IMR-90 (cell line): ENCODE measurements around the gene FAM168A. TPM values are rescaled to one million over a fixed set of nuclear protein-coding genes. Genes with fewer than 3 reads are reported as not detected.

Experiments
- ATAC-seq: fragments of 200-7000 bp; cut with Tn5 transposase; 2 replicates; pipeline ENCODE4 v1.9.1; 2020; ENCODE audit warnings: low read depth, mild to moderate bottlenecking, moderate library complexity
- BruUV-seq: library from RNA; stranded (reverse); fragments of 400-500 nt; replicated peaks from 2 replicates; lab custom pipeline; 2021; lab: Mats Ljungman, UMichigan
- CTCF ChIA-PET: fragments of 300-600 bp; formaldehyde crosslinking; extraction: SDS; loops from one replicate; lab custom pipeline; 2021; ENCODE audit warnings: antibody characterized with exemption; lab: Yijun Ruan, JAX
- POLR2A ChIA-PET: fragments of 300-600 bp; sonication (Branson Sonifier 250); formaldehyde crosslinking; loops from one replicate; lab custom pipeline; 2022; ENCODE audit warnings: antibody characterized with exemption; ENCODE audit not compliant: unreplicated experiment; lab: Charles Lee
- DNase-seq: peaks from one replicate; pipeline ENCODE4 v3.0.0; 2013
- H2AFZ ChIP-seq: replicated peaks from 2 replicates; pipeline ENCODE3; 2013; ENCODE audit warnings: low read length, mild to moderate bottlenecking; ENCODE audit not compliant: poor library complexity
- H2AK5ac ChIP-seq: 2 replicates; pipeline ENCODE4 v1.6.1; 2013; ENCODE audit warnings: low read depth, low read length, inconsistent platforms
- H2AK9ac ChIP-seq: replicated peaks from 2 replicates; pipeline ENCODE3; 2013; ENCODE audit warnings: mild to moderate bottlenecking, low read depth, low read length, moderate library complexity; ENCODE audit not compliant: poor library complexity
- H2BK120ac ChIP-seq: 2 replicates; pipeline ENCODE4 v1.6.1; 2013; ENCODE audit warnings: low read depth, low read length, inconsistent platforms
- H2BK15ac ChIP-seq: 3 replicates; pipeline ENCODE4 v1.6.1; 2013; ENCODE audit warnings: low read depth, low read length, inconsistent platforms
- H2BK20ac ChIP-seq: 2 replicates; pipeline ENCODE4 v1.6.1; 2013; ENCODE audit warnings: low read depth, mild to moderate bottlenecking, inconsistent platforms, low read length, moderate library complexity
- H2BK5ac ChIP-seq: 2 replicates; pipeline ENCODE4 v1.6.1; 2013; ENCODE audit warnings: mild to moderate bottlenecking, low read depth, low read length, inconsistent platforms; ENCODE audit not compliant: poor library complexity, severe bottlenecking
- H3K14ac ChIP-seq: replicated peaks from 2 replicates; pipeline ENCODE4 v1.6.1; 2013; ENCODE audit warnings: low read depth, low read length, inconsistent platforms
- H3K18ac ChIP-seq: 2 replicates; pipeline ENCODE4 v1.6.1; 2013; ENCODE audit warnings: low read depth, low read length, control low read depth
- H3K23ac ChIP-seq: 2 replicates; pipeline ENCODE4 v1.6.1; 2013; ENCODE audit warnings: low read depth, low read length, inconsistent platforms
- H3K27ac ChIP-seq: 2 replicates; pipeline ENCODE4 v1.5.1; 2013; ENCODE audit warnings: mild to moderate bottlenecking, control low read depth, low read length; ENCODE audit not compliant: insufficient read depth
- H3K27me3 ChIP-seq: 2 replicates; pipeline ENCODE4 v1.6.1; 2013; ENCODE audit warnings: low read length; ENCODE audit not compliant: control insufficient read depth, insufficient read depth
- H3K36me3 ChIP-seq: 2 replicates; pipeline ENCODE4 v1.6.1; 2013; ENCODE audit warnings: low read length, mixed read lengths; ENCODE audit not compliant: control insufficient read depth, insufficient read depth
- H3K4ac ChIP-seq: 2 replicates; pipeline ENCODE4 v1.6.1; 2013; ENCODE audit warnings: low read depth, low read length, inconsistent platforms
- H3K4me1 ChIP-seq: 2 replicates; pipeline ENCODE4 v1.6.1; 2013; ENCODE audit warnings: low read length, mixed read lengths; ENCODE audit not compliant: control insufficient read depth, insufficient read depth
- H3K4me2 ChIP-seq: 2 replicates; pipeline ENCODE4 v1.6.1; 2013; ENCODE audit warnings: low read depth, mild to moderate bottlenecking, control low read depth, low read length, moderate library complexity
- H3K4me3 ChIP-seq: 2 replicates; pipeline ENCODE4 v1.5.1; 2013; ENCODE audit warnings: low read depth, mild to moderate bottlenecking, control low read depth, low read length, moderate library complexity; ENCODE audit not compliant: insufficient read depth
- H3K56ac ChIP-seq: 2 replicates; pipeline ENCODE4 v1.6.1; 2013; ENCODE audit warnings: low read length, inconsistent platforms; ENCODE audit not compliant: insufficient read depth; ENCODE audit errors: extremely low read depth
- H3K79me1 ChIP-seq, 2 experiments: 2 replicates each; pipeline ENCODE4 v1.6.1; 2013; ENCODE audit warnings: low read length in 2 of 2, inconsistent platforms in 1 of 2, low read depth in 1 of 2
- H3K9ac ChIP-seq: 2 replicates; pipeline ENCODE4 v1.6.1; 2013; ENCODE audit warnings: low read depth, low read length, control low read depth
- H3K9me1 ChIP-seq: 2 replicates; pipeline ENCODE4 v1.6.1; 2013; ENCODE audit warnings: low read length, inconsistent platforms; ENCODE audit not compliant: insufficient read depth
- H3K9me3 ChIP-seq: 2 replicates; pipeline ENCODE4 v1.6.1; 2013; ENCODE audit warnings: low read length; ENCODE audit not compliant: control insufficient read depth, insufficient read depth
- H4K20me1 ChIP-seq: 2 replicates; pipeline ENCODE4 v1.6.1; 2013; ENCODE audit warnings: low read length, inconsistent platforms; ENCODE audit not compliant: insufficient read depth
- H4K5ac ChIP-seq: 2 replicates; pipeline ENCODE4 v1.6.1; 2013; ENCODE audit warnings: mild to moderate bottlenecking, low read depth, low read length, control low read depth
- H4K8ac ChIP-seq, 2 experiments: 2 replicates each; pipeline ENCODE4 v1.6.1; 2013; ENCODE audit warnings: low read depth in 2 of 2, low read length in 2 of 2, control low read depth in 1 of 2, inconsistent platforms in 1 of 2
- H4K91ac ChIP-seq: 2 replicates; pipeline ENCODE4 v1.6.1; 2013; ENCODE audit warnings: low read depth, low read length, inconsistent platforms; ENCODE audit not compliant: insufficient read depth
- BHLHE40 ChIP-seq: fragments of 150-350 bp; IDR thresholded peaks from 2 replicates; pipeline ENCODE4 v1.6.1; 2016; ENCODE audit warnings: mild to moderate bottlenecking, low read depth, low read length
- CEBPB ChIP-seq: IDR thresholded peaks from 2 replicates; pipeline ENCODE4 v1.6.1; 2012; ENCODE audit warnings: low read depth, low read length, improper control_type of control experiment
- CHD1 ChIP-seq: IDR thresholded peaks from 2 replicates; pipeline ENCODE4 v1.6.1; 2012; ENCODE audit warnings: low read depth, low read length, improper control_type of control experiment
- CTCF ChIP-seq: conservative IDR thresholded peaks from 2 replicates; pipeline ENCODE4 v1.5.1; 2012; ENCODE audit warnings: mild to moderate bottlenecking, low read depth, low read length, improper control_type of control experiment
- ELK1 ChIP-seq: fragments of 150-350 bp; IDR thresholded peaks from 2 replicates; pipeline ENCODE4 v1.6.1; 2016; ENCODE audit warnings: low read depth, mild to moderate bottlenecking, low read length, moderate library complexity, borderline replicate concordance
- FOS ChIP-seq: fragments of 150-350 bp; IDR thresholded peaks from 2 replicates; pipeline ENCODE4 v1.6.1; 2016; ENCODE audit warnings: low read depth, low read length
- MAFK ChIP-seq: IDR thresholded peaks from 2 replicates; pipeline ENCODE4 v1.6.1; 2012; ENCODE audit warnings: low read depth, low read length, improper control_type of control experiment
- MAZ ChIP-seq: IDR thresholded peaks from 2 replicates; pipeline ENCODE4 v1.6.1; 2012; ENCODE audit warnings: low read depth, mild to moderate bottlenecking, low read length, improper control_type of control experiment, moderate library complexity, borderline replicate concordance
- MXI1 ChIP-seq: IDR thresholded peaks from 2 replicates; pipeline ENCODE4 v1.6.1; 2012; ENCODE audit warnings: low read depth, mild to moderate bottlenecking, low read length, moderate library complexity, borderline replicate concordance
- NFE2L2 ChIP-seq: fragments of 150-350 bp; IDR thresholded peaks from 2 replicates; pipeline ENCODE4 v1.6.1; 2016; ENCODE audit warnings: low read depth, mild to moderate bottlenecking, low read length
- RAD21 ChIP-seq: IDR thresholded peaks from 2 replicates; pipeline ENCODE4 v1.6.1; 2012; ENCODE audit warnings: low read length, improper control_type of control experiment
- RCOR1 ChIP-seq: IDR thresholded peaks from 2 replicates; pipeline ENCODE4 v1.6.1; 2012; ENCODE audit warnings: mild to moderate bottlenecking, low read length, improper control_type of control experiment; ENCODE audit not compliant: insufficient replicate concordance
- RFX5 ChIP-seq: IDR thresholded peaks from 2 replicates; pipeline ENCODE4 v1.8.0; 2012; ENCODE audit warnings: low read depth, mild to moderate bottlenecking, low read length, moderate library complexity
- SMC3 ChIP-seq: fragments of 150-350 bp; IDR thresholded peaks from 2 replicates; pipeline ENCODE4 v1.6.1; 2016; ENCODE audit warnings: low read depth, mild to moderate bottlenecking, antibody characterized with exemption, low read length, moderate library complexity
- USF2 ChIP-seq: fragments of 150-350 bp; IDR thresholded peaks from 2 replicates; pipeline ENCODE4 v1.6.1; 2017; ENCODE audit warnings: mild to moderate bottlenecking, antibody characterized with exemption, low read length, low read depth
- WGBS, 2 experiments: methylation state at CpG; one replicate each; pipeline versions ENCODE4 v1.1.5 to v1.1.7; 2013; ENCODE audit warnings: missing lambda C conversion rate in 2 of 2; ENCODE audit not compliant: insufficient read length in 1 of 2; ENCODE audit errors: extremely low coverage in 2 of 2; 5-methylcytosine and 5-hydroxymethylcytosine counted together
- dilution Hi-C: fragments of 300-500 bp; cut with HindIII; formaldehyde crosslinking; loops from one replicate; pipeline ENCODE4 v1.14.3; 2018; ENCODE audit warnings: low sequenced_read_pairs; ENCODE audit not compliant: unreplicated experiment
- in situ Hi-C: fragments of 300-500 bp; cut with MboI; formaldehyde crosslinking; loops from 3 replicates; pipeline ENCODE4 v1.14.3; 2019; ENCODE audit warnings: low sequenced_read_pairs, inconsistent platforms, mixed read lengths
- intact Hi-C: fragments of 100-400 bp; cut with micrococcal nuclease; formaldehyde crosslinking; loops from 2 replicates; pipeline ENCODE4 v1.10.0; 2022
- polyA plus RNA-seq, 3 experiments: library from polyadenylated mRNA; depleted of rRNA; stranded (reverse); fragments of >200 nt; gene quantifications; 2 replicates each; pipeline ENCODE4 v1.2.3, GENCODE V29; 2012; ENCODE audit warnings: low replicate concordance in 1 of 3
- total RNA-seq: library from RNA; depleted of rRNA; stranded (reverse); fragments of >200 nt; gene quantifications from 2 replicates; pipeline ENCODE4 v1.2.3, GENCODE V29; 2012

The FAM168A gene
- total and polyA plus RNA-seq, 2 of the 4 experiments (the other 2 are of a cell fraction), result 13.1 to 22.8 TPM

GRCh38 chr11:73366953-73367352 lies 231.0 kb downstream of the FAM168A start:
- CTCF ChIA-PET, result interaction anchor here (0.7 kb wide), 1 partner anchor 112 kb away, joined by 3 read pairs; no protein-coding TSS in a partner anchor
- 86% methylated on average over 3 of the region's 6 CpGs; no CpG with 5 or more reads in 1 of the 2 experiments for WGBS, 2 experiments
- BruUV-seq, result no TSS peak

More at GRCh38 chr11:73366953-73367352, 231.0 kb downstream of the FAM168A start:
- Histone ChIP-seq H3K9me3 (no peaks in the 10 kb centered on the region), H3K79me1 (peaks cover 0 to 19% of the 10 kb centered on the region in 2 experiments; a peak in 2 of 4 replicates), H3K9ac (no peak overlapping the region), H3K4me2 (no peak overlapping the region), H2AK9ac (no peak overlapping the region), H4K8ac (no peak overlapping the region), H2AK5ac (no peak overlapping the region), H3K4ac (no peak overlapping the region), H2AFZ (no peak overlapping the region), H2BK120ac (no peak overlapping the region), H2BK5ac (no peak overlapping the region), H4K91ac (no peak overlapping the region), H3K27ac (no peak overlapping the region), H3K4me1 (no peaks in the 10 kb centered on the region), H3K27me3 (no peaks in the 10 kb centered on the region), H2BK20ac (no peak overlapping the region), H4K20me1 (peaks cover 13% of the 10 kb centered on the region; the same call in 1 of the 2 replicates), H3K4me3 (no peak overlapping the region), H3K36me3 (peaks cover 68% of the 10 kb centered on the region), H2BK15ac (no peak overlapping the region), H3K18ac (no peak overlapping the region), H4K5ac (no peak overlapping the region), H3K9me1 (0 out of 2 replicates have a peak, but pooled peaks cover 4% of the 10 kb centered on the region), H3K23ac (no peak overlapping the region; the same call in 1 of the 2 replicates), H3K56ac (no peak overlapping the region), H3K14ac (no peak overlapping the region)
- DNase-seq (no peak), ATAC-seq (no peak)
- dilution Hi-C loops, result no loop called here
- POLR2A ChIA-PET, result no interaction called here
- in situ Hi-C loops, result no loop called here
- intact Hi-C loops, result no loop called here
- TF ChIP-seq BHLHE40 (no peak), CEBPB (no peak), RFX5 (no peak), MAFK (no peak), USF2 (no peak), SMC3 (no peak), RAD21 (no peak), MXI1 (no peak), CTCF (no peak), ELK1 (no peak), FOS (no peak), NFE2L2 (no peak), MAZ (no peak), CHD1 (no peak), RCOR1 (no peak)
